Upper lobe of left lung (tissue), 4 donors: ENCODE measurements around the gene GYPE.
"Not testable (repeated sequence)": the region's sequence is repeated elsewhere in the genome, so short reads cannot be mapped to it uniquely, and the experiment has no call there.

ENCODE experiments used
- POLR2AphosphoS5 ChIP-seq, 2 donors: sonication (generic); formaldehyde crosslinking; IDR thresholded peaks; one replicate each; pipeline ENCODE4 v1.5.1; 2017; ENCODE audit warnings: antibody characterized with exemption in 2 of 2
- TF ChIP-seq, protein P1 (sequence below), 6 experiments: fragments of 450-650 bp in 4 of 6; fragments of 200-600 bp in 2 of 6; sonication (generic) in 2 of 6; IDR thresholded peaks; one replicate each; pipeline ENCODE4 v1.5.1; 2016 to 2019; ENCODE audit warnings: antibody characterized with exemption in 6 of 6

DNA sequence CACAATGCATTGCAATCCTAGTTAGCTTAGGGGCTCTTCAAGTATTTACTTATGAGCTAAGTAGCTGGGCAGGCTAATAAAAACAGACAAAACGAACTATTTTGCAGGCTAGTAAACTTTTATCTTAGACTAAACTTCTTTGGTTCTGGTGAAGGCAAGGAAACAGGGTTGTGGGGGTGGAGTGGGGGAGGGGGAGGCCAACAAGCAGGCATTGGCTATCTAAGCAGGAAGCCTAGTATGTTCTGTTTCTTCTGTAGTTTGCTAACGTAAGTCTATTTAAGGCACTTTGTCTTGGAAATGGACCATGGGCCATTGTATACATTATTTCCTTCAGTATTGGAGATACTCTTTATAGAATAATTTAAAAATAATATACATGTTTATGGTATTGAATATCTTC lies 35.3 kb upstream of the GYPE start:
- TF ChIP-seq POLR2AphosphoS5 (IDR thresholded peaks at IDR 0.05): not testable (repeated sequence)
- TF ChIP-seq, protein P1, sequence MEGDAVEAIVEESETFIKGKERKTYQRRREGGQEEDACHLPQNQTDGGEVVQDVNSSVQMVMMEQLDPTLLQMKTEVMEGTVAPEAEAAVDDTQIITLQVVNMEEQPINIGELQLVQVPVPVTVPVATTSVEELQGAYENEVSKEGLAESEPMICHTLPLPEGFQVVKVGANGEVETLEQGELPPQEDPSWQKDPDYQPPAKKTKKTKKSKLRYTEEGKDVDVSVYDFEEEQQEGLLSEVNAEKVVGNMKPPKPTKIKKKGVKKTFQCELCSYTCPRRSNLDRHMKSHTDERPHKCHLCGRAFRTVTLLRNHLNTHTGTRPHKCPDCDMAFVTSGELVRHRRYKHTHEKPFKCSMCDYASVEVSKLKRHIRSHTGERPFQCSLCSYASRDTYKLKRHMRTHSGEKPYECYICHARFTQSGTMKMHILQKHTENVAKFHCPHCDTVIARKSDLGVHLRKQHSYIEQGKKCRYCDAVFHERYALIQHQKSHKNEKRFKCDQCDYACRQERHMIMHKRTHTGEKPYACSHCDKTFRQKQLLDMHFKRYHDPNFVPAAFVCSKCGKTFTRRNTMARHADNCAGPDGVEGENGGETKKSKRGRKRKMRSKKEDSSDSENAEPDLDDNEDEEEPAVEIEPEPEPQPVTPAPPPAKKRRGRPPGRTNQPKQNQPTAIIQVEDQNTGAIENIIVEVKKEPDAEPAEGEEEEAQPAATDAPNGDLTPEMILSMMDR (IDR thresholded peaks at IDR 0.05): not testable (repeated sequence)
